Stimulated activated naive B cell treated with anti-CD40 and anti-IgM and Interleukin-4, amounts not matched to agents 10 μg/mL and 1 μg/mL and 100 μg/mL, for 72 hours (primary cell): ENCODE results near the gene MAPT.
"Not testable (repeated sequence)": the region's sequence is repeated elsewhere in the genome, so short reads cannot be mapped to it uniquely, and the experiment has no call there.

Experiments used
- ATAC-seq, 2 donors: fragments of 150-1000 bp; cut with Tn5 transposase; replicated peaks; 2 replicates each; pipeline ENCODE4 v1.10.0; 2021; ENCODE audit warnings: moderate library complexity in 1 of 2
- DNase-seq: peaks from one replicate; pipeline ENCODE4 v3.0.0; 2021
- H3K27ac Mint-ChIP-seq: one replicate; pipeline ENCODE4 v1.8.0; 2022; ENCODE audit warnings: mild to moderate bottlenecking, mixed read lengths
- H3K27me3 Mint-ChIP-seq, 2 donors: one replicate each; pipeline ENCODE4 v1.8.0; 2022; ENCODE audit warnings: mixed read lengths in 2 of 2
- H3K36me3 Mint-ChIP-seq, 2 donors: one replicate each; pipeline ENCODE4 v1.8.0; 2022; ENCODE audit warnings: mixed read lengths in 2 of 2, mild to moderate bottlenecking in 1 of 2
- H3K4me1 Mint-ChIP-seq, 2 donors: one replicate each; pipeline ENCODE4 v1.8.0; 2022; ENCODE audit warnings: mixed read lengths in 2 of 2, mild to moderate bottlenecking in 1 of 2
- H3K4me3 Mint-ChIP-seq, 2 donors: one replicate each; pipeline ENCODE4 v1.8.0; 2022; ENCODE audit warnings: mild to moderate bottlenecking in 2 of 2, mixed read lengths in 2 of 2, moderate library complexity in 1 of 2
- H3K9me3 Mint-ChIP-seq, 2 donors: one replicate each; pipeline ENCODE4 v1.8.0; 2022; ENCODE audit warnings: mixed read lengths in 2 of 2, mild to moderate bottlenecking in 1 of 2

The MAPT gene

GRCh38 chr17:45949755-45950320, 55.5 kb downstream of the MAPT start:
- peaks cover 0 to 1% of the 10 kb centered on the region in 2 donors for H3K36me3 Mint-ChIP-seq
- no peaks in the 10 kb centered on the region for H3K9me3 Mint-ChIP-seq
- ATAC-seq: no peak
- no peak overlapping the region for H3K4me3 Mint-ChIP-seq
- H3K27ac Mint-ChIP-seq: no peak overlapping the region
- H3K4me1 Mint-ChIP-seq: peaks cover 2 to 10% of the 10 kb centered on the region in 2 donors
- DNase-seq: no peak
- peaks cover 48 to 67% of the 10 kb centered on the region in 2 donors for H3K27me3 Mint-ChIP-seq

DNA sequence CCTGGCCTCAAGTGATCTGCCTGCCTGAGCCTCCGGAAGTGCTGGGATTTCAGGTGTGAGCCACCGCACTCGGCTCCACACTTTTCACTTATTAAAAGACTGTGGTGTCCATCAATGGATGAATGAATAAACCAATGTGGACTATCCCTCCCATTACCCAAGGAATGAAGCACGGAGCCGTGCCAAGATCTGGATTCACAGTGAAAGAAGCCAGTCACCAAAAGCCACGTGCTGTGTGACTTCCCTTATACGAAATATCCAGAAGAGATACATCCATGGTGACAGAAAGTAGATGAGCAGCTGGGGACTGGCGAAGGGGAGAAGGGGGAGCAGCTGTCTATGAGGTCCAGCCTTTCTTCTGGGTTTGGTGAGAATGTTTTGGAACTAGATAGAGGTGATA, 56.5 kb downstream of the MAPT start:
- Mint-ChIP-seq H3K4me3 (no peak overlapping the region), H3K36me3 (peaks cover 0 to 1% of the 10 kb centered on the region in 2 donors), H3K4me1 (peaks cover 2 to 10% of the 10 kb centered on the region in 2 donors), H3K27me3 (peaks cover 48 to 58% of the 10 kb centered on the region in 2 donors), H3K27ac (no peak overlapping the region), H3K9me3 (no peaks in the 10 kb centered on the region)
- ATAC-seq: no peak
- DNase-seq: no peak

DNA sequence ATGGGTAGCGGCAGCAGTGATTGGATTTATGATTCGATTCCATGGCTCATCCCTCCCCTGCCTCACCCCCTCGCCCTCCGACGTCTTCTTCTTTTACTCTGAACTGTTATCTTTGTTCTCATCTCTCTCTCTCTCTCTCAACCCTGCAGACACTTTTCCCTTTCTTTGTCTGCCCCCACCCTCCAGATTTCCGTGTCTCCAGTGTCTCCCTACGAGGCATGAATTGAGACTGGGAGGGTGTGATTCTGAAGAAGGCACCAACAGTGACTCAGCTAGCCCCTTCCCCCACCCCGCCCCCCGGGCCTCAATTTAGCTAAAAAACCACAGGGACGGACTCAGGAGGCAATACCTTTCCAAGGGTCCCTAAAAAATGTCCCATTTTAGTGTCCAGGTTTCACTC, 57.0 kb downstream of the MAPT start:
- no peak overlapping the region for H3K4me3 Mint-ChIP-seq
- no peak overlapping the region for H3K27ac Mint-ChIP-seq
- peaks cover 48 to 58% of the 10 kb centered on the region in 2 donors for H3K27me3 Mint-ChIP-seq
- H3K4me1 Mint-ChIP-seq: peaks cover 2 to 10% of the 10 kb centered on the region in 2 donors
- ATAC-seq (no peak), DNase-seq (no peak)
- peaks cover 0 to 1% of the 10 kb centered on the region in 2 donors for H3K36me3 Mint-ChIP-seq
- H3K9me3 Mint-ChIP-seq: no peaks in the 10 kb centered on the region

- H3K27me3 Mint-ChIP-seq: peaks cover 45 to 54% of the 10 kb centered on the region in 2 donors
- ATAC-seq (no peak), DNase-seq (no peak)
- H3K9me3 Mint-ChIP-seq: no peaks in the 10 kb centered on the region
- peaks cover 2 to 10% of the 10 kb centered on the region in 2 donors for H3K4me1 Mint-ChIP-seq
- no peak overlapping the region for H3K4me3 Mint-ChIP-seq
- no peak overlapping the region for H3K27ac Mint-ChIP-seq
- H3K36me3 Mint-ChIP-seq: peaks cover 0 to 1% of the 10 kb centered on the region in 2 donors
These were observed 57.6 kb downstream of the MAPT start for GRCh38 chr17:45951941-45952340.

DNA sequence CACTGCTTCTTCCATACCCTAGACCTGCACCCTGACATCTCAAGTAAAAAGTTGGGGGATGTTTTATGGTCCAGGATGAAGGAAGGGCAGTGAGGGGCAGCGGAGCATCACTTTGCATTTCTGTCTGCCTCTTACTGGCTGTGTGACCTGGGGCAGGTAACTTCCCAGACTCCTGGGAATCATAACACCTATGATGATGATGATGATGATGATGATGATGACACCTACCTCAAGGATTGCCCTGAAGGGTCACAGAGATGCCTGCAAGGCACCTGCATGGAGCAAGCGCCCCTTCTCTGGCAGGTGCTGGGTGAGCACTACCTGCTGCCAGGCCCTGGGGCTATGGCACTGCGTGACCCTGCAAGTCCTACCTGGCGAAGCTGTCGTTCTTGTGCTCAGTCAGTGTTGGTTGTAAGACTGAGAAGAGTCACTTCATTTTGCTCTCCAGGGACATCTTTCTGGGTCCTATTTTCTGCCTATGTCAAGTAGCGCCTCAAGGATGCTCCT, 58.5 kb downstream of the MAPT start:
- Mint-ChIP-seq H3K36me3 (no peaks in the 10 kb centered on the region), H3K4me3 (no peak overlapping the region), H3K9me3 (no peaks in the 10 kb centered on the region), H3K4me1 (peaks cover 2 to 10% of the 10 kb centered on the region in 2 donors), H3K27ac (no peak overlapping the region), H3K27me3 (peaks cover 43 to 56% of the 10 kb centered on the region in 2 donors)
- ATAC-seq (no peak), DNase-seq (no peak)

DNA sequence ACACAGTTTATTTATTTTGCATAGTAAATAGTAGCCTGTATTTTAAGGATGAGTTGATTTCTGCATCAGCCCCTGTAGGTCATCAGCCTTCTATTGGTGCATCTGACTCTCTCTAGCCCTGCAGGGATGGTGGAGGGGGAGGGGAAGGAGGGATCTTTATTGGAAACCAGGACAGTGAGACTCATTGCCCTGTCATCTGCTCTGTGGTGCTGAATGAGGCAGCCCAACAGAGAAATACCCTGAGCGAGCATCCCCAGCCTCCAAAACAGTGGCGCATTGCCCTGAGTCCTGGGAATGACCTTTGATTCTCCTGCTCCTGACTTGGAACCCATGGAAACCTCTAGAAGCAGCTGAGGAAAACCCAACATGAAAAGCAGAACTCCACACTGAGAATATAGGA, 59.2 kb downstream of the MAPT start:
- H3K4me1 Mint-ChIP-seq: peaks cover 2 to 9% of the 10 kb centered on the region in 2 donors
- no peak overlapping the region for H3K27ac Mint-ChIP-seq
- H3K9me3 Mint-ChIP-seq: no peaks in the 10 kb centered on the region
- no peak overlapping the region for H3K4me3 Mint-ChIP-seq
- H3K36me3 Mint-ChIP-seq: no peaks in the 10 kb centered on the region
- no peak for ATAC-seq
- peaks cover 43 to 56% of the 10 kb centered on the region in 2 donors for H3K27me3 Mint-ChIP-seq
- no peak for DNase-seq

DNA sequence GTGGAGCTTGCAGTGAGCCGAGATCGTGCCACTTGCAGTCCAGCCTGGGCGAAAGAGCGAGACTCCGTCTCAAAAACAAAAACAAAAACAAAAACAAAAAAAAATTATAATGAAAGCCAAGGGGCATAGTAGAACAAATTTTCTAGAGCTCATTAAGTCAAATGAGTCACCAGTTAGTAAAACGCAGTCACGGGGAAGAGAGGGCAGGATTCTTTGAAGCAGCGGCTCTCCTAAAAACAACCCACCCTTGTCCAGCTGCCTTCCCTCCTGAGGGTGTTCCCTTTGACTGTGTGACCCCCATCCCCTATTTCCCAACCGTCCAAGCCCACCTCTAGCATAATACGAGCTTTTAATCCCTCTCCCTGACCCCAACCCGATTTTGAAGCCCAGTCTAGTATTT, 60.6 kb downstream of the MAPT start:
- no peaks in the 10 kb centered on the region for H3K9me3 Mint-ChIP-seq

GRCh38 chr17:45955326-45955725, 61.0 kb downstream of the MAPT start:
- H3K4me3 Mint-ChIP-seq: no peak overlapping the region
- H3K27ac Mint-ChIP-seq: no peak overlapping the region
- H3K4me1 Mint-ChIP-seq: no peaks in the 10 kb centered on the region
- no peaks in the 10 kb centered on the region for H3K9me3 Mint-ChIP-seq
- ATAC-seq: no peak
- H3K36me3 Mint-ChIP-seq: no peaks in the 10 kb centered on the region
- H3K27me3 Mint-ChIP-seq: peaks cover 32 to 41% of the 10 kb centered on the region in 2 donors
- DNase-seq: no peak

More for the DNA sequence above, 60.6 kb downstream of the MAPT start:
- Mint-ChIP-seq H3K4me1 (no peaks in the 10 kb centered on the region), H3K27ac (no peak overlapping the region), H3K4me3 (no peak overlapping the region), H3K36me3 (no peaks in the 10 kb centered on the region), H3K27me3 (peaks cover 35 to 46% of the 10 kb centered on the region in 2 donors)
- ATAC-seq (no peak), DNase-seq (no peak)

- DNase-seq (no peak), ATAC-seq (no peak)
- no peaks in the 10 kb centered on the region for H3K4me1 Mint-ChIP-seq
- H3K27me3 Mint-ChIP-seq: peaks cover 25 to 34% of the 10 kb centered on the region in 2 donors
- no peaks in the 10 kb centered on the region for H3K36me3 Mint-ChIP-seq
- no peaks in the 10 kb centered on the region for H3K9me3 Mint-ChIP-seq
- no peak overlapping the region for H3K4me3 Mint-ChIP-seq
- no peak overlapping the region for H3K27ac Mint-ChIP-seq
These were observed 61.7 kb downstream of the MAPT start for GRCh38 chr17:45956090-45956489.

DNA sequence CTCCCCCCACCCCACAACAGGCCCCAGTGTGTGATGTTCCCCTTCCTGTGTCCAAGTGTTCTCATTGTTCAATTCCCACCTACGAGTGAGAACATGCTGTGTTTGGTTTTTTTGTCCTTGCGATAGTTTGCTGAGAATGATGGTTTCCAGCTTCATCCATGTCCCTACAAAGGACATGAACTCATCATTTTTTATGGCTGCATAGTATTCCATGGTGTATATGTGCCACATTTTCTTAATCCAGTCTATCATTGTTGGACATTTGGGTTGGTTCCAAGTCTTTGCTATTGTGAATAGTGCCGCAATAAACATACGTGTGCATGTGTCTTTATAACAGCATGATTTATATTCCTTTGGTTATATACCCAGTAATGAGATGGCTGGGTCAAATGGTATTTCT, 62.4 kb downstream of the MAPT start:
- not testable (repeated sequence) for DNase-seq, H3K4me1 Mint-ChIP-seq, ATAC-seq, H3K9me3 Mint-ChIP-seq, H3K27ac Mint-ChIP-seq, H3K36me3 Mint-ChIP-seq, H3K4me3 Mint-ChIP-seq
- peaks cover 18 to 27% of the 10 kb centered on the region in 2 donors for H3K27me3 Mint-ChIP-seq

DNA sequence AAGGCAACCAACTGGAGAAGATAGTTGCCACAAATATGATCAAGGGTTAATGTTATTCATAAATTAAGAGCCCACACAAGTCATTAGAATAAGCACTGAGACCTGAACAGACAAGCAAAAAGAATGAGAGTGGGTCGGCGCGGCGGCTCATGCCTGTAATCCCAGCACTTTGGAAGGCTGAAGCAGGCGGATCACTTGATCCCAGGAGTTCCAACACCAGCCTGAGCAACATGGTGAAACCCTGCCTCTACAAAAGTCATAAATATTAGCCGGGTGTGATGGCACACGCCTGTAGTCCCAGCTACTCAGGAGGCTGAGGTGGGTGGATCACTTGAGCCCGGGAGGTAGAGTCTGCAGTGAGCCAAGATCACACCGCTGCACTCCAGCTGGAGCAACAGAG, 64.0 kb downstream of the MAPT start:
- H3K27ac Mint-ChIP-seq: no peak overlapping the region
- DNase-seq: no peak
- no peaks in the 10 kb centered on the region for H3K9me3 Mint-ChIP-seq
- H3K27me3 Mint-ChIP-seq: peaks cover 10 to 14% of the 10 kb centered on the region in 2 donors
- no peaks in the 10 kb centered on the region for H3K36me3 Mint-ChIP-seq
- no peak overlapping the region for H3K4me3 Mint-ChIP-seq
- no peaks in the 10 kb centered on the region for H3K4me1 Mint-ChIP-seq
- ATAC-seq: no peak

- Mint-ChIP-seq H3K4me1 (no peaks in the 10 kb centered on the region), H3K4me3 (no peak overlapping the region), H3K9me3 (no peaks in the 10 kb centered on the region), H3K36me3 (no peaks in the 10 kb centered on the region), H3K27ac (no peak overlapping the region), H3K27me3 (peaks cover 12 to 13% of the 10 kb centered on the region in 2 donors)
- DNase-seq (no peak), ATAC-seq (no peak)
These were observed 64.8 kb downstream of the MAPT start for GRCh38 chr17:45958994-45959665.

DNA sequence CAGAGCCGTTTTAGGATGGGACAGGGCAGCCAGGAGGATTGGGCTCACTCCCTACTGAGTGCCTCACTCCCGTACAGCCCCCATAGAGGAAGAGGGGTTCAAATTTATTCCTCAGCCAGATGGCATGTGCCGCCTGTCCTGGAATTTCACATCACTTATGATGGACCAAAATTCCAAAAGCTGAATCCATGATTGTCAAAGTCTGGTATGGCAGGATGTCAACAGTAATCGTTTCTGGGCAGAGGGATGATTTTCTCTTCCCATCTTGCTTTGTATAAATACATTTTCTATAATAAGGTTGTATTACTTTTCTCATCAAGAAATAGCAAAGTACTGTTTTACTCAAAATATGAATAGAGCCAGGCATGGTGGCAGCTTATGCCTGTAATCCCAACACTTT, 66.0 kb downstream of the MAPT start:
- H3K4me1 Mint-ChIP-seq: no peaks in the 10 kb centered on the region
- H3K27ac Mint-ChIP-seq: no peak overlapping the region
- ATAC-seq (no peak), DNase-seq (no peak)
- H3K36me3 Mint-ChIP-seq: no peaks in the 10 kb centered on the region
- H3K9me3 Mint-ChIP-seq: no peaks in the 10 kb centered on the region
- peaks cover 13 to 18% of the 10 kb centered on the region in 2 donors for H3K27me3 Mint-ChIP-seq
- no peak overlapping the region for H3K4me3 Mint-ChIP-seq

- DNase-seq: no peak
- H3K4me3 Mint-ChIP-seq: no peak overlapping the region
- no peaks in the 10 kb centered on the region for H3K36me3 Mint-ChIP-seq
- peaks cover 18 to 25% of the 10 kb centered on the region in 2 donors for H3K27me3 Mint-ChIP-seq
- ATAC-seq: no peak
- no peaks in the 10 kb centered on the region for H3K9me3 Mint-ChIP-seq
- H3K27ac Mint-ChIP-seq: no peak overlapping the region
- no peaks in the 10 kb centered on the region for H3K4me1 Mint-ChIP-seq
These were observed 66.9 kb downstream of the MAPT start for GRCh38 chr17:45961206-45961605.
